Activated B cell treated with CpG ODN at 0.5 μM for 24 hours (primary cell): Measurements from ENCODE around the gene TPSG1. TPM values are rescaled to one million over a fixed set of nuclear protein-coding genes. Genes with fewer than 3 reads are reported as not detected.

Source experiments
- ATAC-seq: fragments of 200-7000 bp; cut with Tn5 transposase; one replicate; pipeline ENCODE4 v1.10.0; 2021; ENCODE audit warnings: low read depth, mild to moderate bottlenecking, moderate library complexity
- CTCF ChIA-PET: fragments of 350-600 bp; sonication (Branson Sonifier 250); formaldehyde crosslinking; loops from one replicate; lab custom pipeline; 2021; ENCODE audit warnings: antibody characterized with exemption; lab: Charles Lee
- POLR2A ChIA-PET: fragments of 350-600 bp; sonication (Branson Sonifier 250); formaldehyde crosslinking; loops from one replicate; lab custom pipeline; 2021; ENCODE audit warnings: antibody characterized with exemption; lab: Charles Lee
- DNase-seq: peaks from one replicate; pipeline ENCODE4 v3.0.0; 2022
- H3K27ac Mint-ChIP-seq: one replicate; pipeline ENCODE4 v1.8.0; 2020; ENCODE audit warnings: mixed read lengths
- H3K27me3 Mint-ChIP-seq: one replicate; pipeline ENCODE4 v1.8.0; 2021; ENCODE audit warnings: mixed read lengths
- H3K36me3 Mint-ChIP-seq: one replicate; pipeline ENCODE4 v1.8.0; 2021; ENCODE audit warnings: low read depth, mixed read lengths
- H3K4me1 Mint-ChIP-seq: one replicate; pipeline ENCODE4 v1.8.0; 2021; ENCODE audit warnings: mixed read lengths
- H3K4me3 Mint-ChIP-seq: one replicate; pipeline ENCODE4 v1.8.0; 2020; ENCODE audit warnings: mild to moderate bottlenecking, mixed read lengths
- H3K9me3 Mint-ChIP-seq: one replicate; pipeline ENCODE4 v1.8.0; 2020; ENCODE audit warnings: mixed read lengths
- CTCF ChIP-seq: fragments of 200-600 bp; IDR thresholded peaks from one replicate; pipeline ENCODE4 v1.8.0; 2022; ENCODE audit warnings: antibody characterized with exemption, mild to moderate bottlenecking
- intact Hi-C: fragments of 100-400 bp; cut with micrococcal nuclease; formaldehyde crosslinking; loops from one replicate; pipeline ENCODE4 v1.15.1; 2024
- total RNA-seq: library from RNA; stranded (reverse); gene quantifications from 2 replicates; pipeline ENCODE4 v1.2.3, GENCODE V29; 2022

Gene TPSG1
- total RNA-seq, 1 donor from 2014 or later = not detected

GRCh38 chr16:1175566-1176279 is 49.3 kb downstream of the TPSG1 start:
- Mint-ChIP-seq H3K27ac (no peak overlapping the region), H3K36me3 (no peaks in the 10 kb centered on the region), H3K4me1 (no peaks in the 10 kb centered on the region), H3K4me3 (no peak overlapping the region), H3K27me3 (no peaks in the 10 kb centered on the region), H3K9me3 (no peaks in the 10 kb centered on the region)
- ATAC-seq (no peak), DNase-seq (no peak)
- intact Hi-C loops = no loop called here
- POLR2A ChIA-PET = no interaction called here
- CTCF ChIA-PET = no interaction called here
- no peak for TF ChIP-seq CTCF

- Mint-ChIP-seq H3K9me3 (no peaks in the 10 kb centered on the region), H3K4me1 (no peaks in the 10 kb centered on the region), H3K4me3 (no peak overlapping the region), H3K27me3 (peaks cover 3% of the 10 kb centered on the region), H3K36me3 (no peaks in the 10 kb centered on the region), H3K27ac (no peak overlapping the region)
- ATAC-seq (no peak), DNase-seq (no peak)
- intact Hi-C loops = no loop called here
- ChIA-PET CTCF (no interaction called here), POLR2A (no interaction called here)
- TF ChIP-seq CTCF = no peak
Observed at GRCh38 chr16:1174477-1175357, 50.4 kb downstream of the TPSG1 start.

GRCh38 chr16:1173788-1174451 is 51.1 kb downstream of the TPSG1 start:
- H3K4me1 Mint-ChIP-seq = no peaks in the 10 kb centered on the region
- DNase-seq (no peak), ATAC-seq (no peak)
- no peak overlapping the region for H3K4me3 Mint-ChIP-seq
- ChIA-PET POLR2A (no interaction called here), CTCF (no interaction called here)
- H3K27me3 Mint-ChIP-seq = peaks cover 3% of the 10 kb centered on the region
- H3K36me3 Mint-ChIP-seq = no peaks in the 10 kb centered on the region
- intact Hi-C loops = no loop called here
- no peak overlapping the region for H3K27ac Mint-ChIP-seq
- no peaks in the 10 kb centered on the region for H3K9me3 Mint-ChIP-seq
- TF ChIP-seq CTCF = no peak

GRCh38 chr16:1172651-1173050 is 52.4 kb downstream of the TPSG1 start:
- TF ChIP-seq CTCF = no peak
- H3K4me3 Mint-ChIP-seq = no peak overlapping the region
- intact Hi-C loops = no loop called here
- H3K27ac Mint-ChIP-seq = no peak overlapping the region
- no peaks in the 10 kb centered on the region for H3K36me3 Mint-ChIP-seq
- ChIA-PET CTCF (no interaction called here), POLR2A (no interaction called here)
- no peaks in the 10 kb centered on the region for H3K9me3 Mint-ChIP-seq
- DNase-seq = no peak
- H3K4me1 Mint-ChIP-seq = no peaks in the 10 kb centered on the region
- ATAC-seq = no peak
- peaks cover 3% of the 10 kb centered on the region for H3K27me3 Mint-ChIP-seq

GRCh38 chr16:1171854-1172428 is 53.1 kb downstream of the TPSG1 start:
- H3K27ac Mint-ChIP-seq = no peak overlapping the region
- no peak for ATAC-seq
- intact Hi-C loops = no loop called here

More at GRCh38 chr16:1171854-1172428, 53.1 kb downstream of the TPSG1 start:
- ChIA-PET POLR2A (no interaction called here), CTCF (no interaction called here)
- Mint-ChIP-seq H3K9me3 (no peaks in the 10 kb centered on the region), H3K36me3 (no peaks in the 10 kb centered on the region), H3K4me3 (no peak overlapping the region), H3K27me3 (peaks cover 3% of the 10 kb centered on the region), H3K4me1 (no peaks in the 10 kb centered on the region)
- TF ChIP-seq CTCF = no peak
- DNase-seq = no peak
